IMR-90 (cell line): ENCODE measurements around the gene ITGA3. TPM values are rescaled to one million over a fixed set of nuclear protein-coding genes. Genes with fewer than 3 reads are reported as not detected.
A peak's percentile ranks its signal among the peaks of the same experiment; 100 is the strongest.

Experiments
- ATAC-seq: fragments of 200-7000 bp; cut with Tn5 transposase; 2 replicates; pipeline ENCODE4 v1.9.1; 2020; ENCODE audit warnings: low read depth, mild to moderate bottlenecking, moderate library complexity
- BruUV-seq: library from RNA; stranded (reverse); fragments of 400-500 nt; replicated peaks from 2 replicates; lab custom pipeline; 2021; lab: Mats Ljungman, UMichigan
- CTCF ChIA-PET: fragments of 300-600 bp; formaldehyde crosslinking; extraction: SDS; loops from one replicate; lab custom pipeline; 2021; ENCODE audit warnings: antibody characterized with exemption; lab: Yijun Ruan, JAX
- POLR2A ChIA-PET: fragments of 300-600 bp; sonication (Branson Sonifier 250); formaldehyde crosslinking; loops from one replicate; lab custom pipeline; 2022; ENCODE audit warnings: antibody characterized with exemption; ENCODE audit not compliant: unreplicated experiment; lab: Charles Lee
- DNase-seq: peaks from one replicate; pipeline ENCODE4 v3.0.0; 2013
- H2AFZ ChIP-seq: replicated peaks from 2 replicates; pipeline ENCODE3; 2013; ENCODE audit warnings: low read length, mild to moderate bottlenecking; ENCODE audit not compliant: poor library complexity
- H2AK5ac ChIP-seq: 2 replicates; pipeline ENCODE4 v1.6.1; 2013; ENCODE audit warnings: low read depth, low read length, inconsistent platforms
- H2AK9ac ChIP-seq: replicated peaks from 2 replicates; pipeline ENCODE3; 2013; ENCODE audit warnings: mild to moderate bottlenecking, low read depth, low read length, moderate library complexity; ENCODE audit not compliant: poor library complexity
- H2BK120ac ChIP-seq: 2 replicates; pipeline ENCODE4 v1.6.1; 2013; ENCODE audit warnings: low read depth, low read length, inconsistent platforms
- H2BK15ac ChIP-seq: 3 replicates; pipeline ENCODE4 v1.6.1; 2013; ENCODE audit warnings: low read depth, low read length, inconsistent platforms
- H2BK20ac ChIP-seq: 2 replicates; pipeline ENCODE4 v1.6.1; 2013; ENCODE audit warnings: low read depth, mild to moderate bottlenecking, inconsistent platforms, low read length, moderate library complexity
- H2BK5ac ChIP-seq: 2 replicates; pipeline ENCODE4 v1.6.1; 2013; ENCODE audit warnings: mild to moderate bottlenecking, low read depth, low read length, inconsistent platforms; ENCODE audit not compliant: poor library complexity, severe bottlenecking
- H3K14ac ChIP-seq: replicated peaks from 2 replicates; pipeline ENCODE4 v1.6.1; 2013; ENCODE audit warnings: low read depth, low read length, inconsistent platforms
- H3K18ac ChIP-seq: 2 replicates; pipeline ENCODE4 v1.6.1; 2013; ENCODE audit warnings: low read depth, low read length, control low read depth
- H3K23ac ChIP-seq: 2 replicates; pipeline ENCODE4 v1.6.1; 2013; ENCODE audit warnings: low read depth, low read length, inconsistent platforms
- H3K27ac ChIP-seq: 2 replicates; pipeline ENCODE4 v1.5.1; 2013; ENCODE audit warnings: mild to moderate bottlenecking, control low read depth, low read length; ENCODE audit not compliant: insufficient read depth
- H3K27me3 ChIP-seq: 2 replicates; pipeline ENCODE4 v1.6.1; 2013; ENCODE audit warnings: low read length; ENCODE audit not compliant: control insufficient read depth, insufficient read depth
- H3K36me3 ChIP-seq: 2 replicates; pipeline ENCODE4 v1.6.1; 2013; ENCODE audit warnings: low read length, mixed read lengths; ENCODE audit not compliant: control insufficient read depth, insufficient read depth
- H3K4ac ChIP-seq: 2 replicates; pipeline ENCODE4 v1.6.1; 2013; ENCODE audit warnings: low read depth, low read length, inconsistent platforms
- H3K4me1 ChIP-seq: 2 replicates; pipeline ENCODE4 v1.6.1; 2013; ENCODE audit warnings: low read length, mixed read lengths; ENCODE audit not compliant: control insufficient read depth, insufficient read depth
- H3K4me2 ChIP-seq: 2 replicates; pipeline ENCODE4 v1.6.1; 2013; ENCODE audit warnings: low read depth, mild to moderate bottlenecking, control low read depth, low read length, moderate library complexity
- H3K4me3 ChIP-seq: 2 replicates; pipeline ENCODE4 v1.5.1; 2013; ENCODE audit warnings: low read depth, mild to moderate bottlenecking, control low read depth, low read length, moderate library complexity; ENCODE audit not compliant: insufficient read depth
- H3K56ac ChIP-seq: 2 replicates; pipeline ENCODE4 v1.6.1; 2013; ENCODE audit warnings: low read length, inconsistent platforms; ENCODE audit not compliant: insufficient read depth; ENCODE audit errors: extremely low read depth
- H3K79me1 ChIP-seq, 2 experiments: 2 replicates each; pipeline ENCODE4 v1.6.1; 2013; ENCODE audit warnings: low read length in 2 of 2, inconsistent platforms in 1 of 2, low read depth in 1 of 2
- H3K9ac ChIP-seq: 2 replicates; pipeline ENCODE4 v1.6.1; 2013; ENCODE audit warnings: low read depth, low read length, control low read depth
- H3K9me1 ChIP-seq: 2 replicates; pipeline ENCODE4 v1.6.1; 2013; ENCODE audit warnings: low read length, inconsistent platforms; ENCODE audit not compliant: insufficient read depth
- H3K9me3 ChIP-seq: 2 replicates; pipeline ENCODE4 v1.6.1; 2013; ENCODE audit warnings: low read length; ENCODE audit not compliant: control insufficient read depth, insufficient read depth
- H4K20me1 ChIP-seq: 2 replicates; pipeline ENCODE4 v1.6.1; 2013; ENCODE audit warnings: low read length, inconsistent platforms; ENCODE audit not compliant: insufficient read depth
- H4K5ac ChIP-seq: 2 replicates; pipeline ENCODE4 v1.6.1; 2013; ENCODE audit warnings: mild to moderate bottlenecking, low read depth, low read length, control low read depth
- H4K8ac ChIP-seq, 2 experiments: 2 replicates each; pipeline ENCODE4 v1.6.1; 2013; ENCODE audit warnings: low read depth in 2 of 2, low read length in 2 of 2, control low read depth in 1 of 2, inconsistent platforms in 1 of 2
- H4K91ac ChIP-seq: 2 replicates; pipeline ENCODE4 v1.6.1; 2013; ENCODE audit warnings: low read depth, low read length, inconsistent platforms; ENCODE audit not compliant: insufficient read depth
- BHLHE40 ChIP-seq: fragments of 150-350 bp; IDR thresholded peaks from 2 replicates; pipeline ENCODE4 v1.6.1; 2016; ENCODE audit warnings: mild to moderate bottlenecking, low read depth, low read length
- CEBPB ChIP-seq: IDR thresholded peaks from 2 replicates; pipeline ENCODE4 v1.6.1; 2012; ENCODE audit warnings: low read depth, low read length, improper control_type of control experiment
- CHD1 ChIP-seq: IDR thresholded peaks from 2 replicates; pipeline ENCODE4 v1.6.1; 2012; ENCODE audit warnings: low read depth, low read length, improper control_type of control experiment
- FOS ChIP-seq: fragments of 150-350 bp; IDR thresholded peaks from 2 replicates; pipeline ENCODE4 v1.6.1; 2016; ENCODE audit warnings: low read depth, low read length
- MAFK ChIP-seq: IDR thresholded peaks from 2 replicates; pipeline ENCODE4 v1.6.1; 2012; ENCODE audit warnings: low read depth, low read length, improper control_type of control experiment
- MAZ ChIP-seq: IDR thresholded peaks from 2 replicates; pipeline ENCODE4 v1.6.1; 2012; ENCODE audit warnings: low read depth, mild to moderate bottlenecking, low read length, improper control_type of control experiment, moderate library complexity, borderline replicate concordance
- MXI1 ChIP-seq: IDR thresholded peaks from 2 replicates; pipeline ENCODE4 v1.6.1; 2012; ENCODE audit warnings: low read depth, mild to moderate bottlenecking, low read length, moderate library complexity, borderline replicate concordance
- NFE2L2 ChIP-seq: fragments of 150-350 bp; IDR thresholded peaks from 2 replicates; pipeline ENCODE4 v1.6.1; 2016; ENCODE audit warnings: low read depth, mild to moderate bottlenecking, low read length
- POLR2A ChIP-seq: IDR thresholded peaks from 2 replicates; pipeline ENCODE4 v1.6.1; 2012; ENCODE audit warnings: mild to moderate bottlenecking, low read depth, low read length
- RAD21 ChIP-seq: IDR thresholded peaks from 2 replicates; pipeline ENCODE4 v1.6.1; 2012; ENCODE audit warnings: low read length, improper control_type of control experiment
- RCOR1 ChIP-seq: IDR thresholded peaks from 2 replicates; pipeline ENCODE4 v1.6.1; 2012; ENCODE audit warnings: mild to moderate bottlenecking, low read length, improper control_type of control experiment; ENCODE audit not compliant: insufficient replicate concordance
- RFX5 ChIP-seq: IDR thresholded peaks from 2 replicates; pipeline ENCODE4 v1.8.0; 2012; ENCODE audit warnings: low read depth, mild to moderate bottlenecking, low read length, moderate library complexity
- SMC3 ChIP-seq: fragments of 150-350 bp; IDR thresholded peaks from 2 replicates; pipeline ENCODE4 v1.6.1; 2016; ENCODE audit warnings: low read depth, mild to moderate bottlenecking, antibody characterized with exemption, low read length, moderate library complexity
- WGBS, 2 experiments: methylation state at CpG; one replicate each; pipeline versions ENCODE4 v1.1.5 to v1.1.7; 2013; ENCODE audit warnings: missing lambda C conversion rate in 2 of 2; ENCODE audit not compliant: insufficient read length in 1 of 2; ENCODE audit errors: extremely low coverage in 2 of 2; 5-methylcytosine and 5-hydroxymethylcytosine counted together
- dilution Hi-C: fragments of 300-500 bp; cut with HindIII; formaldehyde crosslinking; loops from one replicate; pipeline ENCODE4 v1.14.3; 2018; ENCODE audit warnings: low sequenced_read_pairs; ENCODE audit not compliant: unreplicated experiment
- in situ Hi-C: fragments of 300-500 bp; cut with MboI; formaldehyde crosslinking; loops from 3 replicates; pipeline ENCODE4 v1.14.3; 2019; ENCODE audit warnings: low sequenced_read_pairs, inconsistent platforms, mixed read lengths
- intact Hi-C: fragments of 100-400 bp; cut with micrococcal nuclease; formaldehyde crosslinking; loops from 2 replicates; pipeline ENCODE4 v1.10.0; 2022
- polyA plus RNA-seq, 3 experiments: library from polyadenylated mRNA; depleted of rRNA; stranded (reverse); fragments of >200 nt; gene quantifications; 2 replicates each; pipeline ENCODE4 v1.2.3, GENCODE V29; 2012; ENCODE audit warnings: low replicate concordance in 1 of 3
- total RNA-seq: library from RNA; depleted of rRNA; stranded (reverse); fragments of >200 nt; gene quantifications from 2 replicates; pipeline ENCODE4 v1.2.3, GENCODE V29; 2012
- TF ChIP-seq, protein P1 (sequence below): fragments of 150-350 bp; IDR thresholded peaks from 2 replicates; pipeline ENCODE4 v1.6.1; 2017; ENCODE audit warnings: mild to moderate bottlenecking, antibody characterized with exemption, low read length, low read depth
- TF ChIP-seq, protein P2 (sequence below): fragments of 150-350 bp; IDR thresholded peaks from 2 replicates; pipeline ENCODE4 v1.6.1; 2016; ENCODE audit warnings: low read depth, mild to moderate bottlenecking, low read length, moderate library complexity, borderline replicate concordance

The ITGA3 gene
- total and polyA plus RNA-seq, 2 of the 4 experiments (the other 2 are of a cell fraction): 78.0 to 202 TPM

DNA sequence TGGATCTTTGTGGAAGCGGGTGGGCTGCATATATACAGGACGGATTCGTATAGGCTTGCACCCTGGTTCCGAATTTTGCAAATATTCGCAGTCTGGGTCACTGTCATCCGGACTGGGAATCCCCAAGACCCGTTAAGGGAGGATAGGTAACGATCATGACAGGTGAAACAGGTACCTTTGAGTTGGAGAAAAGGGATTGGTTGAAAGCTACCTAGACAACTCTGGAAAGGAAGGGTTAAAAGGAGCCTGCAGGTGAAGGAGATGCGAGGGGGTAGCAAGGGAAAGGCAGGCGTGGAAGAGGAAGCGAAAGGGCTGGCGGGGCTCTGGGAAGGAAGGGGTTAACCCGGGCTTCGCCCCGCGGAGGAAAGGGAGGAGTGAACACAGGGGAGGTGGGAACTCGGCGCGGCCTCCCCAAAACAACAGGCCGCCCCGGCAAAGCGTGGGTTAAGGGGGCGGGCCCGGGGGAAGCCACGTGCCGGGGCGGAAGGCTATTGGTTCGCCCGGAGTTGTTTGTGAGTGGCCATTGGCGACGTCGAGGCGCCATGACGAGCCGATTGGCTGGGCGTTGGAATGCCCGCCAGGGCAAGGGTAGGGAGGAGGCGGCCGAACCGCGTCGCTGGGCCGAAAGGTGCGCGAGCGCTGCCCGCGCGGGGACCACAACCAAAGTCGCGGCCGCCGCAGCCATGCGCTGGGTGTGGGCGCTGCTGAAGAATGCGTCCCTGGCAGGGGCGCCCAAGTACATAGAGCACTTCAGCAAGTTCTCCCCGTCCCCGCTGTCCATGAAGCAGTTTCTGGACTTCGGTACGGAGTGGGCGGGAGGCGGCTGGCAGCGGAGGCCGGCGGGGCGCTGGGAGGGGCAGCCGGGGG, 39.1 kb downstream of the ITGA3 start, which contains the start of gene PDK2:
TSS of gene PDK2 (plus strand) at position 599 of the 867 bp plus-strand sequence. CDS start at position 684, 85 bp downstream.
- Histone ChIP-seq H3K56ac (peak within 1 kb of the TSS; percentile 46), H4K20me1 (peaks cover 3% of the 10 kb centered on the region; the same call in 1 of the 2 replicates), H2BK5ac (peak within 1 kb of the TSS; percentile 53), H3K36me3 (peaks cover 15% of the 10 kb centered on the region), H3K4me2 (peak within 1 kb of the TSS; percentile 92), H2BK15ac (peak within 1 kb of the TSS; percentile 40; the same call in 2 of the 3 replicates), H3K23ac (peak within 1 kb of the TSS; percentile 66; the same call in 1 of the 2 replicates), H2AK5ac (peak within 1 kb of the TSS; percentile 63), H3K79me1 (peaks cover 6 to 11% of the 10 kb centered on the region in 2 experiments; a peak in 3 of 4 replicates), H3K9me1 (no peaks in the 10 kb centered on the region), H3K27ac (peak within 1 kb of the TSS; percentile 60), H4K91ac (peak within 1 kb of the TSS; percentile 44), H2AFZ (peak within 1 kb of the TSS; percentile 95), H3K9me3 (no peaks in the 10 kb centered on the region), H4K8ac (peak within 1 kb of the TSS; percentile 68 to 89), H3K27me3 (no peaks in the 10 kb centered on the region), H3K4me3 (peak within 1 kb of the TSS; percentile 91), H2AK9ac (peak within 1 kb of the TSS; percentile 97), H3K4me1 (peaks cover 5% of the 10 kb centered on the region; the same call in 1 of the 2 replicates), H3K18ac (peak within 1 kb of the TSS; percentile 35), H3K14ac (peak within 1 kb of the TSS; percentile 86), H3K9ac (peak within 1 kb of the TSS; percentile 82), H2BK120ac (peak within 1 kb of the TSS; percentile 50), H4K5ac (peak within 1 kb of the TSS; percentile 56), H2BK20ac (peak within 1 kb of the TSS; percentile 12; the same call in 1 of the 2 replicates), H3K4ac (peak within 1 kb of the TSS; percentile 66)
- 2% methylated on average over 31 of the region's 68 CpGs; no CpG with 5 or more reads in 1 of the 2 experiments for WGBS, 2 experiments
- no TSS peak for BruUV-seq
- POLR2A ChIA-PET: interaction anchor here (1.6 kb wide), 1 partner anchor 68 kb away, joined by 4 read pairs; no protein-coding TSS in a partner anchor
- intact Hi-C loops (loop anchor here (1.0 to 2.0 kb wide), 4 partner anchors 54 to 202 kb away; no protein-coding TSS in a partner anchor), dilution Hi-C loops (no loop called here), in situ Hi-C loops (loop anchor here (5.0 kb wide), 1 partner anchor 202 kb away; no protein-coding TSS in a partner anchor)
- DNase-seq (peak; percentile 92), ATAC-seq (peak; percentile 94)
- CTCF ChIA-PET: interaction anchor here (0.8 to 2.5 kb wide), 15 partner anchors 13 to 238 kb away, joined by 3 to 15 read pairs (median 5); partner anchors contain the start of gene ITGA3
- TF ChIP-seq, protein P1, sequence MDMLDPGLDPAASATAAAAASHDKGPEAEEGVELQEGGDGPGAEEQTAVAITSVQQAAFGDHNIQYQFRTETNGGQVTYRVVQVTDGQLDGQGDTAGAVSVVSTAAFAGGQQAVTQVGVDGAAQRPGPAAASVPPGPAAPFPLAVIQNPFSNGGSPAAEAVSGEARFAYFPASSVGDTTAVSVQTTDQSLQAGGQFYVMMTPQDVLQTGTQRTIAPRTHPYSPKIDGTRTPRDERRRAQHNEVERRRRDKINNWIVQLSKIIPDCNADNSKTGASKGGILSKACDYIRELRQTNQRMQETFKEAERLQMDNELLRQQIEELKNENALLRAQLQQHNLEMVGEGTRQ: peak; percentile 98
- no peak for TF ChIP-seq RFX5
- TF ChIP-seq MAZ: peak; percentile 96
- peak; percentile 69; the same call in 1 of the 2 replicates for TF ChIP-seq FOS
- TF ChIP-seq MAFK: no peak
- no peak for TF ChIP-seq POLR2A
- TF ChIP-seq, protein P2, sequence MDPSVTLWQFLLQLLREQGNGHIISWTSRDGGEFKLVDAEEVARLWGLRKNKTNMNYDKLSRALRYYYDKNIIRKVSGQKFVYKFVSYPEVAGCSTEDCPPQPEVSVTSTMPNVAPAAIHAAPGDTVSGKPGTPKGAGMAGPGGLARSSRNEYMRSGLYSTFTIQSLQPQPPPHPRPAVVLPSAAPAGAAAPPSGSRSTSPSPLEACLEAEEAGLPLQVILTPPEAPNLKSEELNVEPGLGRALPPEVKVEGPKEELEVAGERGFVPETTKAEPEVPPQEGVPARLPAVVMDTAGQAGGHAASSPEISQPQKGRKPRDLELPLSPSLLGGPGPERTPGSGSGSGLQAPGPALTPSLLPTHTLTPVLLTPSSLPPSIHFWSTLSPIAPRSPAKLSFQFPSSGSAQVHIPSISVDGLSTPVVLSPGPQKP: no peak
- TF ChIP-seq SMC3: no peak
- TF ChIP-seq MXI1: peak; percentile 32; the same call in 1 of the 2 replicates
- no peak for TF ChIP-seq CEBPB
- TF ChIP-seq RAD21: no peak
- TF ChIP-seq BHLHE40: peak; percentile 76; the same call in 1 of the 2 replicates
- no peak for TF ChIP-seq RCOR1
- TF ChIP-seq CHD1: no peak
- TF ChIP-seq NFE2L2: no peak
